ENCODE measurements around the gene PRKN. TPM values are rescaled to one million over a fixed set of nuclear protein-coding genes. Genes with fewer than 3 reads are reported as not detected.

PRKN gene
- total RNA-seq, 2 donors from 2014 or later, result 8.3 to 8.4 TPM

DNA sequence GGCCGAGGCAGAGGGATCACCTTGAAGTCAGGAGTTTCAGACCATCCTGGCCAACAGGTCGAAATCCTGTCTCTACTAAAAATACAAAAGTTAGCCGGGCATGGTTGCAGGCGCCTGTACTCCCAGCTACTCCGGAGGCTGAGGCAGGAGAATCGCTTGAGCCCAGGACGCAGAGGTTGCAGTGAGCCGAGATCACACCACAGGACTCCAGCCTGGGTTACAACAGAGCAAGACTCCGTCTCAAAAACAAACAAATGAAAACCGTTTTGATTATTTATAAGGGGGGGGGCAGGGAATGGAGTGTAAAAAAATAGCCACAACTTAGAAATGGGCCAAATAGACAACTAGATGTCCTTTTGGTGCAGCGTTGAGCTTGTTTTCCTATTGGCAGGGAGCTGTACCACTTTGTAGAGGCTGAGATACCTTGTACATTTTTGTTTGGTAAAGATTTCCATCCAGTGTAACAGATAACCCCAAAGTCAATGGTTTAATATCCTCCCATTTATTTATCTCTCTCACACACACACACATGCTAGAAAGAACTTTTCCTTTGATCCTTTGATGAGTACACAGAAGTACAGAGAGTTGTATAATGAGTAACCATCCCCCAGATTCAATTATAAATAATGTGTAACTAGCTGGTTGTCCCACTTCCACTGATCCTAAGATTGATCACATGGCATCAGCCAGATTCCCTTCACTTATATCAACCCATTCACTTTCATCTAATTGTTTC lies 477.5 kb downstream of the PRKN start:
- DNase-seq, result no peak
- Mint-ChIP-seq H3K4me1 (no peaks in the 10 kb centered on the region), H3K27ac (no peak overlapping the region), H3K36me3 (ENCODE audit: low read depth) (no peaks in the 10 kb centered on the region), H3K4me3 (no peak overlapping the region), H3K27me3 (no peaks in the 10 kb centered on the region)
- no peak for ATAC-seq
- no peaks in the 10 kb centered on the region for H3K9me3 ChIP-seq (ENCODE audit: control insufficient read depth, low read length, poor library complexity, severe bottlenecking)

DNA sequence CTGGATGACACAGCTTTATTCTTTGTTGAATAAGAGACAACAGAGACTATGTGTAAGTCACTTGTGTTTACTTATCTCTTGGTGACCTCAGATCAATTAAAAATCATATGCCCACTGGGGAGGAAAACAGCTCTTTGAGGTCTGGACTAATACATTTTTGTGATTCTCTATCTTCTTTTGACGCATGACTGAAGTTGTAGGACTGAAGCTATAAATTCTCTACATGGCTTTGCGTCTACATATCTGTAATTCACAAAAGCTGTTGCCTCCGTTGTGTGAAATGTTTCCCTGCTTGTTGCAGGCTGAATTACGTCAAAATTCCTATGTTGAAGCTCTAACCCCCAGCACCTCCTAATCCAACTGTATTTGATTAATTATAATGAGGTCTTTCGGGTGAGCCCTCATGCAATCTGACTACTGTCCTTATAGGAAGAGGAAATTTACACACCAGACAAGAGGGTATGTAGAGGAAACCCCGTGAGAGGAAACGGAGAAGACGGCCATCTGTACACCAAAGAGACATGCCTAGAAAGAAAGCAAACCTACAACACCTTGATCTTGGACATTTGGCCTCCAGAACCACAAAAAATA lies 481.6 kb downstream of the PRKN start:
- DNase-seq (no peak), ATAC-seq (no peak)
- H3K4me1 Mint-ChIP-seq, result no peaks in the 10 kb centered on the region
- H3K27ac Mint-ChIP-seq, result no peak overlapping the region
- no peaks in the 10 kb centered on the region for H3K27me3 Mint-ChIP-seq
- H3K36me3 Mint-ChIP-seq (ENCODE audit: low read depth), result no peaks in the 10 kb centered on the region
- H3K4me3 Mint-ChIP-seq, result no peak overlapping the region
- H3K9me3 ChIP-seq (ENCODE audit: control insufficient read depth, low read length, poor library complexity, severe bottlenecking), result no peaks in the 10 kb centered on the region

DNA sequence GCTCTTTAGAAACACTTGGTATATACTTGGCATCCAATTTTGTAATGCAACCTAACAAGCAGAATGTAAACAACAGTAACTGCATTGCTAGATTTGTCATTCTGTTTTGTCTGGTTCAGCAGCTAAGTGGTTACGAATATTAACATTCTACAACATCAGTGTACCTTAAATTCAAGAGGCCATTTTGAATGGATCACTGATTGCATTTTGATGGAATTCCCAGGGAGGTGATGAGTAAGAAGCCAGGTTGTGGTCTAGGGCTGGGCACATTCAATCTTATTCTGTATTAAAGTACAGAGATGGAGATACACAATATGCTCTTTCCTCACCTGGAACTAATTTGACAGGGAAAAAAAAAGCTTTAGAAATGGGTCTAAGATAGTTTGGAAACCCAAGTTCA lies 483.5 kb downstream of the PRKN start:
- DNase-seq (no peak), ATAC-seq (no peak)
- Mint-ChIP-seq H3K27ac (no peak overlapping the region), H3K4me3 (no peak overlapping the region), H3K27me3 (no peaks in the 10 kb centered on the region), H3K36me3 (ENCODE audit: low read depth) (no peaks in the 10 kb centered on the region), H3K4me1 (no peaks in the 10 kb centered on the region)
- H3K9me3 ChIP-seq (ENCODE audit: control insufficient read depth, low read length, poor library complexity, severe bottlenecking), result no peaks in the 10 kb centered on the region

DNA sequence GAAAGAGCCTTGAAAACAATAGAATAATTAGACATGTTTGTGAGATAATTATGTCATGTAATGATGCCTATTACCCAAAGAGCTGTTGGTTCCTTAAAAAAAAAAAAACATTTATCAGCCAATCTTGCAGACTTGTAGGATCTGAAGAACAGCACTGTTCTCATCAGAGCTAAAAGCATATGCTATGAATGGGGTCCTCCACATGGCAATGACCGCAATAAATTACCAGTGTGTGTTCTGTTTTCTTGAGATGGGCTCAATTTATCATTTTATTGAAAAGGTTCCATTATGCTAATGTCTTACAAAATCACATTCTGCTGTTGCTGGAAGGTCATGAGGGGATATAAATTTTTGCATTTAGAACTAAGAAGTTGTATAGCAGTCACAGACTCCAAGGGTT lies 484.7 kb downstream of the PRKN start:
- no peaks in the 10 kb centered on the region for H3K9me3 ChIP-seq (ENCODE audit: control insufficient read depth, low read length, poor library complexity, severe bottlenecking)
- Mint-ChIP-seq H3K27me3 (no peaks in the 10 kb centered on the region), H3K4me3 (no peak overlapping the region), H3K36me3 (ENCODE audit: low read depth) (no peaks in the 10 kb centered on the region), H3K27ac (no peak overlapping the region), H3K4me1 (no peaks in the 10 kb centered on the region)
- DNase-seq, result no peak
- no peak for ATAC-seq

DNA sequence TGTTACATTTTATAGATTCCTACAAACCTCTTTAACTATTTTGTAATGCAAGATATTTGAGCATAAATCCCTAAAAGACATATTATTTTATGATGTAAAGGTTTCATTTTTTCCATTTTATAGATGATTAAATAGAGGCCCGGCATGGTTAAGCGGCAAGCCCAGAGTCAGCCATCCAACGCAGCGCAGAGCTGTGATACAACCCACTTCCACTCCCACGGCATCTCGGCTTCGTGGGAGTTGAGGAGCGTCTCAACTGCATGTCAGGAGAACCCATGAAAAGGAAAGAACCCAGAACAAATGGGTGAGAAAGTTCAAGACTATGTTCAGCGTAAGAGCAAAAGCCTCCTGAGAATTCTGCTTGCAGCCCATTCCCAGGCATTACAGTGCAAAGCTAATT lies 488.2 kb downstream of the PRKN start:
- DNase-seq (no peak), ATAC-seq (no peak)
- Mint-ChIP-seq H3K4me3 (no peak overlapping the region), H3K4me1 (no peaks in the 10 kb centered on the region), H3K36me3 (ENCODE audit: low read depth) (peaks cover 2% of the 10 kb centered on the region), H3K27me3 (no peaks in the 10 kb centered on the region), H3K27ac (no peak overlapping the region)
- no peaks in the 10 kb centered on the region for H3K9me3 ChIP-seq (ENCODE audit: control insufficient read depth, low read length, poor library complexity, severe bottlenecking)

DNA sequence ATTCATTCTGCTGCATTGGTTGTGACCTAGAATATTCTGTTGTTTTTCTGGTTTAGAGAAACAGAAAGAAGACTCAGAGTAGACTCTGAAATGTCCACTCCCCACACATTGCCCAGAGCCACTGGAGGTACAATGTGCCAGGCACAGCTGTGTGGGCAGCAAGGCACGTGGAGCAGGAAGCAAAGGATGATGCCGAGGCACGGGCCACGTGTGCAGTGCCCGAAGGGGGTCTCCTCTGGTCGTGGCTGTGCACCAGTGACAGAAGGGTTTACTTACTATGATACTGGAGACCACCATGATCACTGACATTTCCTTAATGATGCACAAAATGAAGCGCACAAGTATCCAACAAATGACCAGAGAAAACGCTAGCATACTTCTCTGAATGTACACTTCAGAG lies 488.9 kb downstream of the PRKN start:
- Mint-ChIP-seq H3K27me3 (no peaks in the 10 kb centered on the region), H3K36me3 (ENCODE audit: low read depth) (peaks cover 2% of the 10 kb centered on the region), H3K4me3 (no peak overlapping the region), H3K4me1 (no peaks in the 10 kb centered on the region), H3K27ac (no peak overlapping the region)
- DNase-seq (no peak), ATAC-seq (no peak)
- H3K9me3 ChIP-seq (ENCODE audit: control insufficient read depth, low read length, poor library complexity, severe bottlenecking), result no peaks in the 10 kb centered on the region

DNA sequence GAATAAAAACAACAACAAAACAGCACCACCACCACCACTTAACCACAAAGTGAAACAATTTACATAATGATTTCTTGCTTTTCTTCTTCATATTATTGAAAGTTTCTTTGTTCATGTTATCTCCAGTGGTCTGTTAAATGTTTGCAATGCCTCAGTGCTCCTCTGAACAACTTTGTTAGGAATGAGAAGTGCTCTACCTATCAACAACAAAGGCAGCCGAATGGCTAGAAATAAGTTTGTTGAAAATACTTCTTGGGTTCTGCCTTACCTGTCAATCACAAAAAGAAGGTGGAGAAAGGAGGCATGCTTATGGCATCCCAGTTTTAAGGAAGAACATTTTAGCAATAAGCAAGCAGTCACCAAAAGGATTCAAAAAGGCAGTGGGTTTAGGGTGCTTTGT lies 490.2 kb downstream of the PRKN start:
- H3K27me3 Mint-ChIP-seq, result no peaks in the 10 kb centered on the region
- no peak overlapping the region for H3K4me3 Mint-ChIP-seq
- peaks cover 2% of the 10 kb centered on the region for H3K36me3 Mint-ChIP-seq (ENCODE audit: low read depth)
- peaks cover under 1% of the 10 kb centered on the region for H3K4me1 Mint-ChIP-seq
- DNase-seq (no peak), ATAC-seq (no peak)
- no peak overlapping the region for H3K27ac Mint-ChIP-seq
- no peaks in the 10 kb centered on the region for H3K9me3 ChIP-seq (ENCODE audit: control insufficient read depth, low read length, poor library complexity, severe bottlenecking)

DNA sequence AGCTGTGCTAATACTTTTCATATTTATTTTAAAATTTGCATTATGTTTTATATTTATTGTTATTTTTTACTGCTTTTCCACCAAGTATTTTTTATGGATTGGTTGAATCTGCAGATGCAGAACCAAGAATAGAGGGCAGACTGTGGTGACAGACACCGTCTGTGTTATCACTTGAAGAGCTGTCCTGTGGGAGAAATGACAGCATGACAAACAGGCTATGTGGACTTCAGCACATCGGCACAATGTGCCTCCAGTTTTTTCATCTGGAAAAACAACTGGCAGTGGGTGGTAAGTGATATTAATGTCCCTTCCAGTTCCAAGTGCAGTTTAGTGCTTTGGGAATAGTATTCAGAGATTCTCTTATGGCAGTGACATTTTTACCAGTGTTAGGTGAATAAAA lies 492.9 kb downstream of the PRKN start:
- Mint-ChIP-seq H3K4me1 (peaks cover 2% of the 10 kb centered on the region), H3K27me3 (no peaks in the 10 kb centered on the region), H3K27ac (no peak overlapping the region), H3K4me3 (no peak overlapping the region), H3K36me3 (ENCODE audit: low read depth) (peaks cover 2% of the 10 kb centered on the region)
- no peak for DNase-seq
- no peak for ATAC-seq
- no peaks in the 10 kb centered on the region for H3K9me3 ChIP-seq (ENCODE audit: control insufficient read depth, low read length, poor library complexity, severe bottlenecking)

DNA sequence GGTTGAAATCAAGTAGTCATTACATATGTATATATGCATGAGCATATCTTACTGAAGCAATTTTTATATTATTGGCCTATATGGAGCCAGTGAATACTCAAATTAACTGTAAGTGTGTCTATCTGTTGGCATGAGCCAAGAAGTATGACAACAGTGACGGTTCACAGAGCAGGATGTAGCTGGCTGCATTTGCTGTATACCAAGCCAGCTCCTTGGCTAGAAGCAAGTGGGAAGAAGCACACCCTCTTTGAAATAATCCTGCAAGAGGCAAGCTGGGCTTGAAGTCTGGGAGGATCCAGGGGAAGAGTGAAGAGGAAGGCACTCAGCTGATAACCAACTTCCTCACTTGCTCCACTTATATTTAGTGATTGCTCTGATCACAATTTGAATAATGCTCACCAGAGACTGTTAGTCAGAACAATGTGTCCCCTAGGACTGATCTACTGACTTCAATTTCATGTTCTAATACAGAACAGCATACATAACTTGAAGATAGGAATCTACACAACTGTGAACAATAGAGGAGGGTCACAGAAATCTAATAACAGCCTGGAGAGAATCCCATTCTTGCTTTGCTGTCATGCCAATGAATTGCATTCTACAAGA lies 497.3 kb downstream of the PRKN start:
- no peaks in the 10 kb centered on the region for H3K9me3 ChIP-seq (ENCODE audit: control insufficient read depth, low read length, poor library complexity, severe bottlenecking)
- H3K4me1 Mint-ChIP-seq, result peaks cover 2% of the 10 kb centered on the region
- no peak overlapping the region for H3K4me3 Mint-ChIP-seq
- H3K36me3 Mint-ChIP-seq (ENCODE audit: low read depth), result no peaks in the 10 kb centered on the region
- DNase-seq (no peak), ATAC-seq (no peak)
- no peaks in the 10 kb centered on the region for H3K27me3 Mint-ChIP-seq
- H3K27ac Mint-ChIP-seq, result no peak overlapping the region

DNA sequence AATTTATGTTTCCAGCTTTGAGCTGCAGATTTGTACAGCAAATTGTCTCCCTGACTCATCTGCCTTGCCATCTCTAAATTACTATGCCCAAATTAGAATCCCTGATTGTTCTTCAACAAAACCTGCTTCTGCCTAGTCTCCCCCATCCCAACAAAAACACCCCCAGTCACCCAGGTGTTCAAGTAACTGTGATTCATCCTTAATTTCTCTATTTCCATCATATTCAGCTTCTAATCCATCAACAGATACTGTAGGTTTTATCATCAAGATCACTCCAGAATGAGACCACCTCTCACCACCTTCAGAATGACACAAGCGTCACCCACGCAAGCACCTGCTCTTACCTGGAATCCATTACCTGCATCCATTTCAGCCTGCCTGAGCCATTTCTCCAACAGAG lies 498.5 kb downstream of the PRKN start:
- no peaks in the 10 kb centered on the region for H3K27me3 Mint-ChIP-seq
- H3K9me3 ChIP-seq (ENCODE audit: control insufficient read depth, low read length, poor library complexity, severe bottlenecking), result no peaks in the 10 kb centered on the region
- H3K36me3 Mint-ChIP-seq (ENCODE audit: low read depth), result no peaks in the 10 kb centered on the region
- no peak overlapping the region for H3K4me3 Mint-ChIP-seq
- no peak overlapping the region for H3K27ac Mint-ChIP-seq
- DNase-seq (no peak), ATAC-seq (no peak)
- H3K4me1 Mint-ChIP-seq, result peaks cover 2% of the 10 kb centered on the region

DNA sequence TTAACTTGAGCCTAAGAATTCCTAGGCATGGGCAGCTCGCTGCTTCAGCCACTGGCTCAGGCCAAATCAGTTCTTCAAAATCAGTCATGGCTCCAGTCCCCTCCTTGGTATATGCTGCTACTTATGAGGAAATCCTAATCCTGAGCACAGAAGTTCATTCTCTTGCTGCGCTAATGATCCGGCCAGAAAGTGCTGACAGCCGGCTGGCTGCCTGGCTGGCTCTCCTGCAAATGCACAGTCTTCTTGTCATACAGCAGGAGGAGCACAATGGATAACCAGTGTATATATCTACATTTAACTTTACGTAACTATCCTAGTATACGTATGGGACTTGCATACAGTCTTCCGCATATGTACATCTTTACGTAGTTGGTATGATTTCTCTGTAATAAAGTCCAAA lies 500.8 kb downstream of the PRKN start:
- Mint-ChIP-seq H3K4me3 (no peak overlapping the region), H3K27ac (no peak overlapping the region), H3K36me3 (ENCODE audit: low read depth) (no peaks in the 10 kb centered on the region), H3K4me1 (no peaks in the 10 kb centered on the region), H3K27me3 (no peaks in the 10 kb centered on the region)
- ATAC-seq (no peak), DNase-seq (no peak)
- H3K9me3 ChIP-seq (ENCODE audit: control insufficient read depth, low read length, poor library complexity, severe bottlenecking), result no peaks in the 10 kb centered on the region

DNA sequence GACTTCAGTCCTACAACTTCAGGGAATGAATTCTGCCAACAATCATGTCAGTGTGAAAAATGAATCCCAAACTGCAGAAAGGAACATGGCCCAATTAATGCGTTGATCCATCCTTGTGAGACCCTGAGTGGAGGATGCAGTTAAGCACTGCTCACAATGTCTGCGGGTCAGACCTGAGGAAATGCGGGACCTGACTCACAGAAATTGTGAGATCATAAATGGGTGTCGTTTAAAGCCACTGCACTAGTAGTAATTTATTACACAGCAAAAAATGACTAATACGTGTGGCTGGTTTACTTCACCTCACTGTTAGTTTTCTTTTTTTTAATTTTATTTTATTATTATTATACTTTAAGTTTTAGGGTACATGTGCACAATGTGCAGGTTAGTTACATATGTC lies 505.0 kb downstream of the PRKN start:
- ATAC-seq (no peak), DNase-seq (no peak)
- H3K36me3 Mint-ChIP-seq (ENCODE audit: low read depth), result no peaks in the 10 kb centered on the region
- no peak overlapping the region for H3K27ac Mint-ChIP-seq
- H3K4me3 Mint-ChIP-seq, result no peak overlapping the region
- H3K9me3 ChIP-seq (ENCODE audit: control insufficient read depth, low read length, poor library complexity, severe bottlenecking), result no peaks in the 10 kb centered on the region
- H3K4me1 Mint-ChIP-seq, result no peaks in the 10 kb centered on the region
- H3K27me3 Mint-ChIP-seq, result no peaks in the 10 kb centered on the region

DNA sequence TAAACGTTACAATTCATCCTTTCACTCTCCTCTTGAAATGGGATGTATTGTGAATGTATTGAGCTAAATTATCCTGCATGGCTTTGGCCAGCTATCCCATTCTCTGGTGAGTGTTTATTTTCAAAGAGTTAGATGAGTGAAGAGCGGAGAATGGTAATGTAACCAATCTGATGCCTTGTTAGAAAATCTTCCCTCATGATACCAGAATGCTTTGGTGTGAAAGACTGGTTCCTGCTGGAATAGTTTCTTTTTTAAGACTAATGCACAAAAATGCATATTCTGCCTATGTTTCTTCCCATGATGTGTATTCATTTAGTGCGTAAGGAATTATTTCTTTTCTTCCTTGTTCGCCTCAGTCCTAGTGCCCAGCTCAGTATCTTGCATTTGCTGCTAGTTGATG lies 506.7 kb downstream of the PRKN start:
- no peak for DNase-seq
- ATAC-seq, result no peak
- H3K9me3 ChIP-seq (ENCODE audit: control insufficient read depth, low read length, poor library complexity, severe bottlenecking), result no peaks in the 10 kb centered on the region
- H3K4me3 Mint-ChIP-seq, result no peak overlapping the region
- H3K36me3 Mint-ChIP-seq (ENCODE audit: low read depth), result no peaks in the 10 kb centered on the region
- no peaks in the 10 kb centered on the region for H3K27me3 Mint-ChIP-seq
- no peak overlapping the region for H3K27ac Mint-ChIP-seq
- H3K4me1 Mint-ChIP-seq, result no peaks in the 10 kb centered on the region

DNA sequence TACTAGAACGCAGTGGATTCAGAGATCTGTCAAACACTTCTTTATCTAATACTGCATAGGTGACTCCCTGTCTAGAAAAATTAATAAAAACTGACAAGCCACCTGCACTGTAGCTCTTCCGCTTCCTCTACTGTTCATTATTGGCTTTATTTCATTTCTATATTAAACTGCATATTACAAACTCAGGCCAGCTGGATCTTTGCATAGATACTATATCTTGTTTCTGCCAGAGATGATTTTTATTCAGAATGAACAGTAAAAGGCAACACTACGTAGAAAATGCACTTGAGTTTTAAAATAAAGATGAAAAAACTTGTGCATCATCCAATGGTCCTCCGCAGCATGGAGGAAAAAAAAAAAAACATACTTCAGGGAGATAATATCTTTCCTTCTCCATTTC lies 508.3 kb downstream of the PRKN start:
- H3K27ac Mint-ChIP-seq, result no peak overlapping the region
- ATAC-seq (no peak), DNase-seq (no peak)
- H3K36me3 Mint-ChIP-seq (ENCODE audit: low read depth), result no peaks in the 10 kb centered on the region
- no peak overlapping the region for H3K4me3 Mint-ChIP-seq
- H3K27me3 Mint-ChIP-seq, result no peaks in the 10 kb centered on the region
- H3K9me3 ChIP-seq (ENCODE audit: control insufficient read depth, low read length, poor library complexity, severe bottlenecking), result no peaks in the 10 kb centered on the region
- H3K4me1 Mint-ChIP-seq, result no peaks in the 10 kb centered on the region

Measured in T-helper 17 cell (primary cell).